HG03060 (cell line): ENCODE measurements around the gene PCDHGC4.

Source experiments
- ATAC-seq: cut with Tn5 transposase; IDR thresholded peaks from one replicate; pipeline ENCODE4 v1.9.1; 2021; ENCODE audit warnings: low read depth, moderate number of reproducible peaks; ENCODE audit not compliant: unreplicated experiment

Gene PCDHGC4

DNA sequence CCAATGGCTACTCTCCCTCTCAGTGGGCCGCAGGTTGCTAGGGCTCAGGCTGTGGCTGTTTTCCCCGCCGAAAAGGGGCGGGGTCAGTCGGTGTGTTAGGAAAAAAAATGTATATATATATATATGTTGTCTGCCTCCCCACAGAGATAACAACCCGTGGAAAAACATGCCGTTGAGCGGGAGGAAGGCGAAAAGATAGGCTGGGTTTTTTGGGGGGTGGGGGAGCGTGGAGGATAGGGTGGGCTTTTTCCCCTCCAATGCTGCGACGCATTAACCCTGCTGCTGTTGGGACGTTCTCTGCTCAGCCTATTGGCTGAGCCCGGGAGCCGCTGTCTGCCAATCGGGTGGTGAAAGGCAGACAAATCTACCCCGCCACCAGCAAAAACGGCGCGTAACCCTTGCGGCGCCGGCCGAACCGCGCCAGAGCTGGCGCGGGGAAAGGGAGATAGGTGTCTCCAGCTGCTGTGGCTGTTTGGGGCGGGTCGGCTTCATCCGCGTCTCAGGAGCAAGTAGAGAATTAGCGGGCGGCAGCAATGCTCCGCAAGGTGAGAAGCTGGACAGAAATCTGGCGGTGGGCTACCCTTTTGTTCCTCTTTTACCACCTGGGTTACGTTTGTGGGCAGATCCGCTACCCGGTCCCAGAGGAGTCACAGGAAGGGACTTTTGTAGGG, at the start of gene PCDHGC4:
PCDHGC4 (plus strand) TSS at position 390 of the 671 bp plus-strand sequence; CDS start at position 534, 144 bp downstream.
- no peak for ATAC-seq

- no peak for ATAC-seq
Observed at GRCh38 chr5:141437221-141437620, 47.6 kb upstream of the PCDHGC4 start.

- no peak for ATAC-seq
Observed at GRCh38 chr5:141439411-141440141, 45.3 kb upstream of the PCDHGC4 start.

DNA sequence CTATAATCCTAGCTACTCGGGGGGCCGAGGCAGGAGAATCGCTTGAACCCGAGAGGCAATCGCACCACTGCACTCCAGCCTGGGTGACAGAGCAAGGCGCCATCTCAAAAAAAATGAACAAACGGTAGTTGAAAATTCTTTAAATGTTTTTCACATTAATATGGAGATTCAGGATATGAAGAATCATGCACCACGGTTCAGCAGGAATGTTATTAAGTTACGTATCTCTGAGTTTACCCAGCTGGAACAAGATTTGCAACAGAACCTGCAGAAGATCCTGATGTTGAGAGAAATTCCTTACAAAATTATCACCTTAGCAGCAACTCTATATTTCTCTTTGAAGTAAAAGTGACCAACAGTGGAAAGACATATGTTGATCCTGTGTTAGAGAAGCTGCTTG, 44.5 kb upstream of the PCDHGC4 start:
- no peak for ATAC-seq

GRCh38 chr5:141441571-141442170, 43.2 kb upstream of the PCDHGC4 start:
- no peak for ATAC-seq

DNA sequence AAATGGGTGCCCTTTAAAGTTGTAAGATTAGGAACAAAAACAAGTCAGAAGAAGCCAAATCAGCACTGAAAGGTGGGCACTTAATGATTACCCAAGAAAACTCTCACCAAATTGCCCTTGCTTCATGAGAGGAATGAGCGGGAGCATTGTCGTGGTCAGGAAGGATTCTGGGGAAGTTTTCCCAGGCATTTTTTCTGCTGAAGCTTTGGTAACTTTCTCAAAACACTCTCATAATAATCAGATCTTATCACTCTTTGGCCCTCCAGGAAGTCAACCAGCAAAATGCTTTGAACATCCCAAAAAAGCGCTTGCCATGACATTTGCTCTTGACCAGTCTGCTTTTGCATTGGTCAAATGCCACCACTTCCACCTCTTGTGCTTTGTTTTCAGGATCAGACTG, 19.5 kb upstream of the PCDHGC4 start:
- ATAC-seq: no peak

GRCh38 chr5:141475625-141476131, 9.2 kb upstream of the PCDHGC4 start, which contains the start of gene PCDHGC3:
PCDHGC3 (plus strand) TSS chr5:141475966; CDS start chr5:141476117, 151 bp downstream.
- ATAC-seq: peak; percentile 96

DNA sequence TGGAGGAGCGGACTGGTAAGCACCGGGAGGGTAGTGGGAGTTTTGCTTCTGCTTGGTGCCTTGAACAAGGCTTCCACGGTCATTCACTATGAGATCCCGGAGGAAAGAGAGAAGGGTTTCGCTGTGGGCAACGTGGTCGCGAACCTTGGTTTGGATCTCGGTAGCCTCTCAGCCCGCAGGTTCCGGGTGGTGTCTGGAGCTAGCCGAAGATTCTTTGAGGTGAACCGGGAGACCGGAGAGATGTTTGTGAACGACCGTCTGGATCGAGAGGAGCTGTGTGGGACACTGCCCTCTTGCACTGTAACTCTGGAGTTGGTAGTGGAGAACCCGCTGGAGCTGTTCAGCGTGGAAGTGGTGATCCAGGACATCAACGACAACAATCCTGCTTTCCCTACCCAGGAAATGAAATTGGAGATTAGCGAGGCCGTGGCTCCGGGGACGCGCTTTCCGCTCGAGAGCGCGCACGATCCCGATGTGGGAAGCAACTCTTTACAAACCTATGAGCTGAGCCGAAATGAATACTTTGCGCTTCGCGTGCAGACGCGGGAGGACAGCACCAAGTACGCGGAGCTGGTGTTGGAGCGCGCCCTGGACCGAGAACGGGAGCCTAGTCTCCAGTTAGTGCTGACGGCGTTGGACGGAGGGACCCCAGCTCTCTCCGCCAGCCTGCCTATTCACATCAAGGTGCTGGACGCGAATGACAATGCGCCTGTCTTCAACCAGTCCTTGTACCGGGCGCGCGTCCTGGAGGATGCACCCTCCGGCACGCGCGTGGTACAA, 8.5 kb upstream of the PCDHGC4 start:
- no peak for ATAC-seq

- ATAC-seq: no peak
Observed at GRCh38 chr5:141477044-141477575, 7.7 kb upstream of the PCDHGC4 start.

DNA sequence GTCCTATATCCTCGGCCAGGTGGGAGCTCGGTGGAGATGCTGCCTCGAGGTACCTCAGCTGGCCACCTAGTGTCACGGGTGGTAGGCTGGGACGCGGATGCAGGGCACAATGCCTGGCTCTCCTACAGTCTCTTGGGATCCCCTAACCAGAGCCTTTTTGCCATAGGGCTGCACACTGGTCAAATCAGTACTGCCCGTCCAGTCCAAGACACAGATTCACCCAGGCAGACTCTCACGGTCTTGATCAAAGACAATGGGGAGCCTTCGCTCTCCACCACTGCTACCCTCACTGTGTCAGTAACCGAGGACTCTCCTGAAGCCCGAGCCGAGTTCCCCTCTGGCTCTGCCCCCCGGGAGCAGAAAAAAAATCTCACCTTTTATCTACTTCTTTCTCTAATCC, 7.0 kb upstream of the PCDHGC4 start:
- no peak for ATAC-seq

- no peak for ATAC-seq
Observed at GRCh38 chr5:141478321-141478945, 6.4 kb upstream of the PCDHGC4 start.

DNA sequence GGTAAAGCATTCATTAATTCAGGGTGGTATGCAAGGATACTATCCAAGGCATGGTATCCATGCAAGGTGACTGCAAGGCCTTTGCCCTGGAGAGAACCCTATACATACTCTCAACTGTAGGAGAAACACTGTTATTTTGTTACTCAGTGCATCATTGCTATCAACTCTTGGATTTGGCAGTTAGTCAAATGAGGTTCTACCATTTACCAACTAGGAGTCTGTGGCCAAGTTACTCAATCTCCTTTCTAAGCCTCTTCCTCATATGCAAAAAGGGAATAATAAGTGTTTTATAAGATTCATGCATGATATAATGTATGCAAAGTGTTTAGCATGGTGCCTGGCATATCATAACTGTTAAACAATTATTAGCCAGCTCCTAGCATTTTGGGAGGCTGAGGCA, 5.1 kb upstream of the PCDHGC4 start:
- ATAC-seq: no peak

DNA sequence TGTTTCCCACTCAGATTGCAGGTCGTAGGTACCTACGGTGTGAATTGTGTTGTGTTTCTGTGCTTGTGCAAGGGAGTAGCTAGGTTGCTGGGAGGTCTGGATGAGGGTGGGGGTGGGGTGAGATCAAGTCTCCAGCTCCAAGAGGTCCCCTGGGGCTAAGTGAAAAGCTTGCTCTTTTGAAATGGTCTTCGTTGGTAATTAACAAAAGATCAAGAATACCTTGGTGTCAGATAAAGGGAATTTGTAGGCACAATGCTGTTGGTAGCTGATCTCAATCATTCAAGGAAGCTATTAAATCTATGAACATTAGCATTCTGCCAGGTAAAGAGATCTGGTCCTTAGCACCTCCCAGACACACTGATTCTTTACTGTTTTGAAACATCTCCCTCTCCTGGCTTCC, 928 bp upstream of the PCDHGC4 start:
- no peak for ATAC-seq

GRCh38 chr5:141484310-141484640, 555 bp upstream of the PCDHGC4 start:
- ATAC-seq: no peak

- ATAC-seq: no peak
Observed at GRCh38 chr5:141485321-141486055, 658 bp downstream of the PCDHGC4 start.

- no peak for ATAC-seq
Observed at GRCh38 chr5:141486091-141486490, 1.3 kb downstream of the PCDHGC4 start.

GRCh38 chr5:141487131-141487530, 2.3 kb downstream of the PCDHGC4 start:
- ATAC-seq: no peak

- no peak for ATAC-seq
Observed at GRCh38 chr5:141488591-141489561, 4.0 kb downstream of the PCDHGC4 start, which contains the start of gene PCDHGC5. PCDHGC5 (plus strand) TSS chr5:141489081; CDS start chr5:141489241, 160 bp downstream.
